K562 (cell line): Measurements from ENCODE around the gene ITPRIPL2. TPM values are rescaled to one million over a fixed set of nuclear protein-coding genes. Genes with fewer than 3 reads are reported as not detected.

Experiments used
- ARID1B ChIP-seq: fragments of 450-650 bp; IDR thresholded peaks from 2 replicates; pipeline ENCODE4 v1.6.1; 2016; ENCODE audit warnings: antibody characterized with exemption, mild to moderate bottlenecking, inconsistent platforms
- BRF1 ChIP-seq: IDR thresholded peaks from 3 replicates; pipeline ENCODE4 v1.6.1; 2011; ENCODE audit warnings: borderline replicate concordance, mild to moderate bottlenecking; ENCODE audit not compliant: insufficient read length; ENCODE audit errors: extremely low read depth
- CBFA2T3 ChIP-seq: fragments of 450-650 bp; IDR thresholded peaks from 2 replicates; pipeline ENCODE4 v1.6.1; 2017
- CHD1 ChIP-seq: fragments of 200-600 bp; sonication (generic); IDR thresholded peaks from one replicate; pipeline ENCODE4 v1.6.1; 2012; ENCODE audit warnings: mild to moderate bottlenecking, moderate library complexity, low read length, inconsistent platforms
- COPS2 ChIP-seq: fragments of 450-650 bp; conservative IDR thresholded peaks from 2 replicates; pipeline ENCODE4 v1.6.1; 2016; ENCODE audit warnings: mild to moderate bottlenecking, moderate library complexity
- EP300 ChIP-seq: IDR thresholded peaks from 2 replicates; pipeline ENCODE4 v1.6.1; 2012; ENCODE audit warnings: low read length, improper control_type of control experiment
- FOXJ3 ChIP-seq: sonication (generic); formaldehyde crosslinking; IDR thresholded peaks from 2 replicates; pipeline ENCODE4 v1.4.0; 2020; ENCODE audit warnings: mild to moderate bottlenecking, missing genetic modification reagents
- FOXK2 ChIP-seq, 2 experiments: fragments of 450-650 bp; IDR thresholded peaks in 1 of 2; conservative IDR thresholded peaks in 1 of 2; 2 replicates each; pipeline ENCODE4 v1.6.1; 2016; ENCODE audit warnings: low read depth in 2 of 2, mild to moderate bottlenecking in 1 of 2
- HES1 ChIP-seq: fragments of 450-650 bp; IDR thresholded peaks from 2 replicates; pipeline ENCODE4 v1.6.1; 2016; ENCODE audit warnings: low read depth, mild to moderate bottlenecking, moderate library complexity
- HNRNPLL ChIP-seq: fragments of 200-400 bp; formaldehyde crosslinking; IDR thresholded peaks from 2 replicates; pipeline ENCODE4 v1.6.1; 2017; ENCODE audit warnings: low read length, low read depth, mild to moderate bottlenecking; ENCODE audit not compliant: poor library complexity, severe bottlenecking
- IFI16 ChIP-seq: fragments of 250-450 bp; sonication (Bioruptor Pico); IDR thresholded peaks from 2 replicates; pipeline ENCODE4 v2.1.2; 2022; ENCODE audit warnings: mild to moderate bottlenecking, inconsistent platforms
- JUND ChIP-seq, 2 experiments: IDR thresholded peaks; 2 replicates in 1 of 2; 3 replicates in 1 of 2; pipeline ENCODE4 v1.6.1; 2011; ENCODE audit warnings: borderline replicate concordance in 2 of 2, low read depth in 2 of 2, low read length in 2 of 2, improper control_type of control experiment in 1 of 2, missing biosample characterization in 1 of 2, missing genetic modification characterization in 1 of 2, missing genetic modification reagents in 1 of 2
- KLF1 ChIP-seq: fragments of 450-650 bp; IDR thresholded peaks from 2 replicates; pipeline ENCODE4 v1.6.1; 2016; ENCODE audit warnings: missing genetic modification characterization, missing compliant biosample characterization
- L3MBTL2 ChIP-seq: fragments of 450-650 bp; IDR thresholded peaks from 2 replicates; pipeline ENCODE4 v1.6.1; 2016; ENCODE audit warnings: mild to moderate bottlenecking, moderate library complexity
- MCM7 ChIP-seq, 2 experiments: fragments of 450-650 bp; IDR thresholded peaks; 2 replicates each; pipeline ENCODE4 v1.6.1; 2016 to 2018
- MTA2 ChIP-seq: fragments of 450-650 bp; IDR thresholded peaks from 2 replicates; pipeline ENCODE4 v1.6.1; 2016; ENCODE audit warnings: low read depth
- NKRF ChIP-seq: fragments of 450-650 bp; IDR thresholded peaks from 2 replicates; pipeline ENCODE4 v1.6.1; 2016; ENCODE audit warnings: borderline replicate concordance
- NR2C2 ChIP-seq, 2 experiments: fragments of 200-800 bp in 1 of 2; sonication (Bioruptor generic) in 1 of 2; sonication (generic) in 1 of 2; formaldehyde crosslinking in 1 of 2; IDR thresholded peaks; 2 replicates each; pipeline versions ENCODE4 v1.6.1 to v1.8.0; 2016 to 2022; ENCODE audit warnings: mild to moderate bottlenecking in 1 of 2, missing compliant biosample characterization in 1 of 2, missing genetic modification characterization in 1 of 2, missing genetic modification reagents in 1 of 2
- POLR2AphosphoS5 ChIP-seq: IDR thresholded peaks from 2 replicates; pipeline ENCODE4 v1.6.1; 2011; ENCODE audit warnings: mild to moderate bottlenecking, low read depth, low read length, moderate library complexity; ENCODE audit not compliant: control insufficient read depth, insufficient read depth
- TBL1XR1 ChIP-seq, 2 experiments: IDR thresholded peaks; 2 replicates each; pipeline ENCODE4 v1.6.1; 2012; ENCODE audit warnings: improper control_type of control experiment in 2 of 2, low read length in 2 of 2, mild to moderate bottlenecking in 1 of 2
- TBP ChIP-seq: optimal IDR thresholded peaks from 2 replicates; pipeline ENCODE3; 2011; ENCODE audit warnings: low read depth, low read length, improper control_type of control experiment
- XRCC4 ChIP-seq: IDR thresholded peaks from one replicate; pipeline ENCODE4 v1.6.1; 2011; ENCODE audit not compliant: insufficient read depth, insufficient read length; ENCODE audit errors: extremely low read depth
- ZBTB7A ChIP-seq: IDR thresholded peaks from 2 replicates; pipeline ENCODE4 v1.6.1; 2011; ENCODE audit warnings: low read depth, mild to moderate bottlenecking, low read length, moderate library complexity, borderline replicate concordance; ENCODE audit not compliant: control insufficient read depth
- ZFPM2 ChIP-seq: fragments of 250-450 bp; sonication (Bioruptor Pico); IDR thresholded peaks from 2 replicates; pipeline ENCODE4 v1.5.1; 2022; ENCODE audit warnings: mild to moderate bottlenecking
- ZNF232 ChIP-seq: sonication (generic); formaldehyde crosslinking; IDR thresholded peaks from 2 replicates; pipeline ENCODE4 v1.8.0; 2022; ENCODE audit warnings: mild to moderate bottlenecking, missing genetic modification reagents
- ZNF384 ChIP-seq: IDR thresholded peaks from 2 replicates; pipeline ENCODE4 v1.6.1; 2012; ENCODE audit warnings: low read depth, low read length, improper control_type of control experiment
- ZNF395 ChIP-seq: fragments of 200-800 bp; sonication (Bioruptor generic); IDR thresholded peaks from 2 replicates; pipeline ENCODE4 v1.6.1; 2017; ENCODE audit warnings: missing genetic modification characterization, missing compliant biosample characterization
- polyA plus RNA-seq, 8 experiments: library from polyadenylated mRNA; depleted of rRNA in 4 of 8; stranded (reverse) in 5 of 8; unstranded in 3 of 8; fragments of >200 nt; fragmentation: Nextera tagmentation in 2 of 8; fragmentation: Illumina TruSeq in 1 of 8; extraction: Ambion mirVana in 2 of 8; extraction: Trizol in 1 of 8; gene quantifications; 2 replicates each; pipeline versions ENCODE4 v1.2.1 to v1.2.3, GENCODE V29; 2011 to 2014; ENCODE audit warnings: inconsistent platforms in 1 of 8, missing spikeins in 1 of 8
- total RNA-seq, 7 experiments: library from RNA; depleted of rRNA in 6 of 7; stranded (reverse); fragments of >200 nt in 6 of 7; fragmentation: Illumina TruSeq in 2 of 7; extraction: Trizol in 2 of 7; gene quantifications; 2 replicates each; pipeline versions ENCODE4 v1.2.1 to v1.2.3, GENCODE V29; 2011 to 2021; ENCODE audit warnings: low replicate concordance in 1 of 7

ITPRIPL2 gene
- total and polyA plus RNA-seq, 9 of the 15 experiments (the other 6 are each of a cell fraction or from before 2014, with no cell fraction given), result 0.04 to 2.2 (median 0.58) TPM

- TF ChIP-seq JUND (IDR thresholded peaks at IDR 0.05; ENCODE audit: borderline replicate concordance, low read depth, low read length) (peak; percentile 30; the same call in 1 of the 2 replicates), JUND (tag; IDR thresholded peaks at IDR 0.05; ENCODE audit: borderline replicate concordance, low read depth, low read length) (no peak; the same call in 2 of the 3 replicates), L3MBTL2 (peak; percentile 28; the same call in 1 of the 2 replicates), NKRF (no peak), CBFA2T3 (peak; percentile 43; the same call in 1 of the 2 replicates), NR2C2 (CRISPR knock-in tag; IDR thresholded peaks at IDR 0.05) (no peak), NR2C2 (tag; IDR thresholded peaks at IDR 0.05) (0 out of 2 replicates have a peak, but pooled peaks have one; percentile 19), KLF1 (no peak), HES1 (no peak), CHD1 (no peak), FOXJ3 (CRISPR knock-in tag) (no peak), TBL1XR1 (IDR thresholded peaks at IDR 0.05; ENCODE audit: low read length in 2 of 2) (peak in 1 of 2 experiments; percentile 23; a peak in 1 of 4 replicates), ZNF395 (CRISPR knock-in tag) (peak; percentile 67), ZNF232 (no peak), POLR2AphosphoS5 (no peak), ZNF384 (peak; percentile 93), XRCC4 (no peak), BRF1 (no peak), ZFPM2 (CRISPR knock-in tag) (no peak), ZBTB7A (0 out of 2 replicates have a peak, but pooled peaks have one; percentile 8), COPS2 (no peak), MCM7 (IDR thresholded peaks at IDR 0.05) (no peak), FOXK2 (conservative IDR thresholded peaks at IDR 0.05 in 1 of 2, IDR thresholded peaks at IDR 0.05 in 1 of 2; ENCODE audit: low read depth in 2 of 2) (no peak), HNRNPLL (no peak), ARID1B (peak; percentile 3), TBP (peak; percentile 79), EP300 (peak; percentile 36; the same call in 1 of the 2 replicates), MTA2 (no peak), IFI16 (CRISPR knock-in tag) (no peak)
Measured at GRCh38 chr16:19119564-19119963, 5.8 kb downstream of the ITPRIPL2 start (continued).
